GM19193 (cell line): ENCODE results near the gene P3H2.

Source experiments
- POLR2A ChIP-seq: IDR thresholded peaks from 4 replicates; pipeline ENCODE4 v1.6.1; 2011; ENCODE audit not compliant: insufficient read depth, insufficient read length; ENCODE audit errors: extremely low read depth

The P3H2 gene

GRCh38 chr3:190019844-190020243, 100.9 kb downstream of the P3H2 start:
- no peak for TF ChIP-seq POLR2A

- no peak for TF ChIP-seq POLR2A
These were observed 101.7 kb downstream of the P3H2 start for GRCh38 chr3:190019006-190019405.

- TF ChIP-seq POLR2A: no peak
These were observed 102.2 kb downstream of the P3H2 start for GRCh38 chr3:190018460-190018859.

GRCh38 chr3:190017521-190018288, 103.0 kb downstream of the P3H2 start:
- no peak for TF ChIP-seq POLR2A

GRCh38 chr3:190016966-190017365, 103.7 kb downstream of the P3H2 start:
- no peak for TF ChIP-seq POLR2A

GRCh38 chr3:190014940-190015339, 105.8 kb downstream of the P3H2 start:
- TF ChIP-seq POLR2A: no peak

GRCh38 chr3:190013943-190014924, 106.5 kb downstream of the P3H2 start:
- TF ChIP-seq POLR2A: no peak

GRCh38 chr3:190012784-190013183, 107.9 kb downstream of the P3H2 start:
- TF ChIP-seq POLR2A: no peak

- no peak for TF ChIP-seq POLR2A
These were observed 108.3 kb downstream of the P3H2 start for GRCh38 chr3:190012314-190012782.

GRCh38 chr3:190010486-190010885, 110.2 kb downstream of the P3H2 start:
- no peak for TF ChIP-seq POLR2A

GRCh38 chr3:190009614-190010013, 111.1 kb downstream of the P3H2 start:
- TF ChIP-seq POLR2A: no peak

GRCh38 chr3:190008432-190008831, 112.3 kb downstream of the P3H2 start:
- TF ChIP-seq POLR2A: no peak

GRCh38 chr3:190005343-190006113, 115.2 kb downstream of the P3H2 start:
- TF ChIP-seq POLR2A: no peak

GRCh38 chr3:190004656-190005055, 116.0 kb downstream of the P3H2 start:
- no peak for TF ChIP-seq POLR2A

GRCh38 chr3:190003681-190004123, 117.0 kb downstream of the P3H2 start:
- TF ChIP-seq POLR2A: no peak

GRCh38 chr3:190003068-190003467, 117.6 kb downstream of the P3H2 start:
- no peak for TF ChIP-seq POLR2A

GRCh38 chr3:190001426-190001825, 119.3 kb downstream of the P3H2 start:
- no peak for TF ChIP-seq POLR2A
